Measurements from ENCODE around the gene BNIP3.

DNA sequence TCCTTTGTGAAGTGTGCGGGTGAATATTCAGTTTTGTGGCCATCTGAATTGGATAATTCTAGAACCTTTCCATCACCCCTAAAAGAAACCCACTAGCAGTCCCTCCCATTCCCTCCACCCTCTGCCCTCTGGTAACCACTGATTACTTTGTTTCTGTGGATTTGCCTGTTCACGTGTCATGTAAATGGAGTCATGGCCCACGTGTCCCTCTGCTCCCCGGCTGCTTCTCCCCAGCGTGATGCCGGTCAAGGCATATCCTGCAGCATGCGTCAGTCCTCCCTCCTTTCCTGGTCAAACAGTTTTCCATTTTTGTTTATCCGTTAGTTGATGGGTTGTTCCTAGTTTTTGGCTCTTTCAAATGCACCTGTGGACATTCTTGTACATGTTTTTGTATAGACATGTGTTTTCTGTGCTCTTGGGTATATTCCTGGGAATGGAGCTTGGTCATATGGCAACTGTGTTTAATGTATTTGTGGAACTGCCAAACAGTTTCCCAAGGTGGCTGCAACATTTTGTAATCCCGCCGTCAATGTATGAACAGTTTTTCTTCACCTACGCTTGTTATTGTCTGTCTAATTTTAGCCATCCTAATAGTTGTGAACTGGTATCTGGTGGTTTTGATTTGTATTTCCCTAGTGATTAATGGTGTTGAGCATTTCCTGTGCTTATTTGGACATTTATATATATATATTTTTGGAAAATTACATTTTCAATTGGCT, 58.5 kb downstream of the BNIP3 start:
- TF ChIP-seq, protein P1, sequence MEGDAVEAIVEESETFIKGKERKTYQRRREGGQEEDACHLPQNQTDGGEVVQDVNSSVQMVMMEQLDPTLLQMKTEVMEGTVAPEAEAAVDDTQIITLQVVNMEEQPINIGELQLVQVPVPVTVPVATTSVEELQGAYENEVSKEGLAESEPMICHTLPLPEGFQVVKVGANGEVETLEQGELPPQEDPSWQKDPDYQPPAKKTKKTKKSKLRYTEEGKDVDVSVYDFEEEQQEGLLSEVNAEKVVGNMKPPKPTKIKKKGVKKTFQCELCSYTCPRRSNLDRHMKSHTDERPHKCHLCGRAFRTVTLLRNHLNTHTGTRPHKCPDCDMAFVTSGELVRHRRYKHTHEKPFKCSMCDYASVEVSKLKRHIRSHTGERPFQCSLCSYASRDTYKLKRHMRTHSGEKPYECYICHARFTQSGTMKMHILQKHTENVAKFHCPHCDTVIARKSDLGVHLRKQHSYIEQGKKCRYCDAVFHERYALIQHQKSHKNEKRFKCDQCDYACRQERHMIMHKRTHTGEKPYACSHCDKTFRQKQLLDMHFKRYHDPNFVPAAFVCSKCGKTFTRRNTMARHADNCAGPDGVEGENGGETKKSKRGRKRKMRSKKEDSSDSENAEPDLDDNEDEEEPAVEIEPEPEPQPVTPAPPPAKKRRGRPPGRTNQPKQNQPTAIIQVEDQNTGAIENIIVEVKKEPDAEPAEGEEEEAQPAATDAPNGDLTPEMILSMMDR (conservative IDR thresholded peaks at IDR 0.05; ENCODE audit: low read depth, low read length): no peak
- TF ChIP-seq EZH2 (IDR thresholded peaks at IDR 0.05; ENCODE audit: borderline replicate concordance, low read depth, low read length, poor library complexity, severe bottlenecking): no peak

All from A673 (cell line).